Spinal cord (tissue), 10 donors: ENCODE data around the gene CCDC170. TPM values are rescaled to one million over a fixed set of nuclear protein-coding genes. Genes with fewer than 3 reads are reported as not detected.

ENCODE experiments used
- DNase-seq, 6 donors: peaks; one replicate each; pipeline versions ENCODE4 v3.0.0 to v3.0.0-alpha.2; 2013 to 2015; ENCODE audit warnings: low spot score in 6 of 6, low read depth in 4 of 6
- H3K27ac ChIP-seq: one replicate; pipeline ENCODE4 v1.5.1; 2013; ENCODE audit warnings: low read depth, low read length, control low read depth
- H3K27me3 ChIP-seq: one replicate; pipeline ENCODE4 v1.6.1; 2013; ENCODE audit warnings: low read length; ENCODE audit not compliant: control insufficient read depth, insufficient read depth
- H3K36me3 ChIP-seq: one replicate; pipeline ENCODE4 v1.6.1; 2013; ENCODE audit warnings: low read length; ENCODE audit not compliant: control insufficient read depth, insufficient read depth
- H3K4me1 ChIP-seq: one replicate; pipeline ENCODE4 v1.6.1; 2013; ENCODE audit warnings: low read length; ENCODE audit not compliant: control insufficient read depth, insufficient read depth
- H3K4me3 ChIP-seq: one replicate; pipeline ENCODE4 v1.5.1; 2013; ENCODE audit warnings: low read depth, low read length, control low read depth
- H3K9me3 ChIP-seq: one replicate; pipeline ENCODE4 v1.6.1; 2013; ENCODE audit warnings: low read length; ENCODE audit not compliant: control insufficient read depth, insufficient read depth
- WGBS: methylation state at CpG from one replicate; pipeline ENCODE4 v1.1.5; 2013; ENCODE audit warnings: missing lambda C conversion rate; ENCODE audit not compliant: insufficient coverage; 5-methylcytosine and 5-hydroxymethylcytosine counted together
- polyA plus RNA-seq, 2 donors: library from polyadenylated mRNA; unstranded; fragments of 120-200 nt; gene quantifications; one replicate each; pipeline ENCODE4 v1.2.1, GENCODE V29; 2013; ENCODE audit not compliant: insufficient read length in 2 of 2
- total RNA-seq, 2 donors: library from RNA; depleted of rRNA in 1 of 2; stranded (reverse); fragments of 120-200 nt in 1 of 2; fragments of >200 nt in 1 of 2; gene quantifications; one replicate each; pipeline versions ENCODE4 v1.2.3 to v1.2.4, GENCODE V29; 2013 to 2014
- donor health status: healthy.

The CCDC170 gene
- total and polyA plus RNA-seq, 4 donors: 2.1 to 13.1 (median 4.5) TPM

GRCh38 chr6:151553416-151554165 is 59.8 kb downstream of the CCDC170 start:
- Histone ChIP-seq H3K9me3 (peaks cover 2% of the 10 kb centered on the region), H3K27me3 (no peaks in the 10 kb centered on the region), H3K36me3 (no peaks in the 10 kb centered on the region), H3K27ac (no peak overlapping the region), H3K4me1 (no peaks in the 10 kb centered on the region), H3K4me3 (no peak overlapping the region)
- no CpG with 5 or more reads among the region's 3 CpGs for WGBS
- DNase-seq: no peak

GRCh38 chr6:151561238-151561637 is 67.4 kb downstream of the CCDC170 start:
- DNase-seq: no peak
- Histone ChIP-seq H3K27ac (no peak overlapping the region), H3K4me3 (no peak overlapping the region), H3K4me1 (no peaks in the 10 kb centered on the region), H3K9me3 (peaks cover 8% of the 10 kb centered on the region), H3K36me3 (no peaks in the 10 kb centered on the region), H3K27me3 (no peaks in the 10 kb centered on the region)

DNA sequence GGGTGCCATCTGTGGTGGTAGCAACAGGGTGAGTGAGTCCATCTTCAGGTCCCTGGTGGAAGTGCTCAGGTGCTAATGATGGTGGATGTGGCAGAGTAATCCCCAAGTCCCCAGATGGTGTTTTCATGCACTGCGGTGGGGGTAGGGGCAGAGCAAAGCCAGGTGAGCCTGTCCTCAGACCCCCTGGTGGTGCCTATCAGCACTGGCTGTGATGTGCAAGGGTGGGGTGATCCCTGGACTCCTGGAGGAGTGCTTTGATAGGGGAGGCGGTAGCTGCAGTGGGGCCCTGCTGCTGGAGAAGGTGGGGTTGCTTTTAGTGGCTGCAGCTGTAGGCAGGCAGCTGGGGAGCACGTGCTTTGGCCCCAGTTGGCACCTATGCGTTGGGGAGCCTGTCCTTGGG is 70.8 kb downstream of the CCDC170 start:
- Histone ChIP-seq H3K36me3 (no peaks in the 10 kb centered on the region), H3K9me3 (peaks cover 7% of the 10 kb centered on the region), H3K27me3 (no peaks in the 10 kb centered on the region), H3K4me3 (no peak overlapping the region), H3K27ac (no peak overlapping the region), H3K4me1 (no peaks in the 10 kb centered on the region)
- 73% methylated on average over 4 of the region's 4 CpGs for WGBS
- DNase-seq: no peak

- Histone ChIP-seq H3K4me3 (no peak overlapping the region), H3K27ac (no peak overlapping the region), H3K9me3 (peaks cover 7% of the 10 kb centered on the region), H3K4me1 (no peaks in the 10 kb centered on the region), H3K36me3 (no peaks in the 10 kb centered on the region), H3K27me3 (no peaks in the 10 kb centered on the region)
- DNase-seq: no peak
- 92% methylated on average over 1 of the region's 1 CpG for WGBS
Measured at GRCh38 chr6:151565940-151566339, 72.1 kb downstream of the CCDC170 start.

DNA sequence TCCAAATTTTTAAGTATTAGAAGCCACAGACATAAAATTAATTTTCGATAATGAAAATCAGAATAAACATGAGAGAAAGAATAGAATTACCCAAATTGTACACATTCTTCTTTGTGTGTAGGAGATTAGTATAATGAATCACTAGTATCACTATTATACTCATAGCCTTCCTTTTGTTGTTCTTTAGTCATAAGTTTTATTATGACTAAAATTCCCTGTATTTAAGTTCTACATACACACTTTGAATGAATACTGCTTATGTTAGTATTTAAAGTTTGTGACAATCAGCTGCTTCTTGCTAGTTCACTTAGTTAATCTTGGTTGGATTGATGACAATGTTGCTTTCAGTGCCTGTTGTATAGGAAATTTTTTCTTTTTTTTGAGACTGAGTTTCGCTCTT is 72.7 kb downstream of the CCDC170 start:
- WGBS: 100% methylated on average over 1 of the region's 2 CpGs

GRCh38 chr6:151576633-151577032 is 82.8 kb downstream of the CCDC170 start:
- no peak overlapping the region for H3K27ac ChIP-seq
- DNase-seq: peak in 5 of 6 donors; percentile 11 to 86 (median 33)
- 32% methylated on average over 7 of the region's 8 CpGs for WGBS

More for the DNA sequence above, 72.7 kb downstream of the CCDC170 start:
- DNase-seq: no peak
- Histone ChIP-seq H3K4me3 (no peak overlapping the region), H3K4me1 (no peaks in the 10 kb centered on the region), H3K27me3 (no peaks in the 10 kb centered on the region), H3K27ac (no peak overlapping the region), H3K9me3 (peaks cover 5% of the 10 kb centered on the region), H3K36me3 (no peaks in the 10 kb centered on the region)

GRCh38 chr6:151577257-151577656 is 83.4 kb downstream of the CCDC170 start:
- Histone ChIP-seq H3K4me3 (no peak overlapping the region), H3K9me3 (no peaks in the 10 kb centered on the region), H3K36me3 (no peaks in the 10 kb centered on the region), H3K4me1 (no peaks in the 10 kb centered on the region), H3K27ac (no peak overlapping the region), H3K27me3 (no peaks in the 10 kb centered on the region)
- WGBS: 85% methylated on average over 4 of the region's 5 CpGs
- DNase-seq: no peak

More at GRCh38 chr6:151576633-151577032, 82.8 kb downstream of the CCDC170 start:
- Histone ChIP-seq H3K36me3 (no peaks in the 10 kb centered on the region), H3K4me3 (no peak overlapping the region), H3K9me3 (no peaks in the 10 kb centered on the region), H3K4me1 (no peaks in the 10 kb centered on the region), H3K27me3 (no peaks in the 10 kb centered on the region)

GRCh38 chr6:151585741-151586140 is 91.9 kb downstream of the CCDC170 start:
- Histone ChIP-seq H3K9me3 (no peaks in the 10 kb centered on the region), H3K27me3 (no peaks in the 10 kb centered on the region), H3K36me3 (no peaks in the 10 kb centered on the region), H3K27ac (no peak overlapping the region), H3K4me3 (no peak overlapping the region), H3K4me1 (no peaks in the 10 kb centered on the region)
- no CpG with 5 or more reads among the region's 2 CpGs for WGBS
- peak in 1 of 6 donors; percentile 56 for DNase-seq

- DNase-seq: no peak
- H3K4me3 ChIP-seq: no peak overlapping the region
- no peaks in the 10 kb centered on the region for H3K4me1 ChIP-seq
- 47% methylated on average over 6 of the region's 6 CpGs for WGBS
- no peak overlapping the region for H3K27ac ChIP-seq
- H3K9me3 ChIP-seq: no peaks in the 10 kb centered on the region
- H3K36me3 ChIP-seq: no peaks in the 10 kb centered on the region
- no peaks in the 10 kb centered on the region for H3K27me3 ChIP-seq
Measured at GRCh38 chr6:151589667-151590066, 95.8 kb downstream of the CCDC170 start.

- Histone ChIP-seq H3K36me3 (no peaks in the 10 kb centered on the region), H3K4me3 (no peak overlapping the region), H3K27me3 (no peaks in the 10 kb centered on the region), H3K9me3 (no peaks in the 10 kb centered on the region), H3K27ac (no peak overlapping the region), H3K4me1 (no peaks in the 10 kb centered on the region)
- DNase-seq: no peak
- WGBS: no CpG with 5 or more reads among the region's 2 CpGs
Measured at GRCh38 chr6:151590742-151591141, 96.9 kb downstream of the CCDC170 start.
